OCI-LY7 (cell line): ENCODE measurements around the gene BCL11A.

Experiments
- EZH2phosphoT487 ChIP-seq: fragments of 200-600 bp; sonication (generic); IDR thresholded peaks from 2 replicates; pipeline ENCODE4 v1.6.1; 2018; ENCODE audit warnings: low read depth, borderline replicate concordance, mild to moderate bottlenecking, mixed run types, antibody characterized with exemption, low read length, moderate library complexity, mixed read lengths
- TF ChIP-seq, protein P1 (sequence below): fragments of 200-600 bp; sonication (generic); conservative IDR thresholded peaks from 2 replicates; pipeline ENCODE4 v1.5.1; 2014; ENCODE audit warnings: mild to moderate bottlenecking, antibody characterized with exemption, low read length, moderate library complexity, mixed read lengths

GRCh38 chr2:60602828-60603532, 49.5 kb upstream of the BCL11A start:
- TF ChIP-seq, protein P1, sequence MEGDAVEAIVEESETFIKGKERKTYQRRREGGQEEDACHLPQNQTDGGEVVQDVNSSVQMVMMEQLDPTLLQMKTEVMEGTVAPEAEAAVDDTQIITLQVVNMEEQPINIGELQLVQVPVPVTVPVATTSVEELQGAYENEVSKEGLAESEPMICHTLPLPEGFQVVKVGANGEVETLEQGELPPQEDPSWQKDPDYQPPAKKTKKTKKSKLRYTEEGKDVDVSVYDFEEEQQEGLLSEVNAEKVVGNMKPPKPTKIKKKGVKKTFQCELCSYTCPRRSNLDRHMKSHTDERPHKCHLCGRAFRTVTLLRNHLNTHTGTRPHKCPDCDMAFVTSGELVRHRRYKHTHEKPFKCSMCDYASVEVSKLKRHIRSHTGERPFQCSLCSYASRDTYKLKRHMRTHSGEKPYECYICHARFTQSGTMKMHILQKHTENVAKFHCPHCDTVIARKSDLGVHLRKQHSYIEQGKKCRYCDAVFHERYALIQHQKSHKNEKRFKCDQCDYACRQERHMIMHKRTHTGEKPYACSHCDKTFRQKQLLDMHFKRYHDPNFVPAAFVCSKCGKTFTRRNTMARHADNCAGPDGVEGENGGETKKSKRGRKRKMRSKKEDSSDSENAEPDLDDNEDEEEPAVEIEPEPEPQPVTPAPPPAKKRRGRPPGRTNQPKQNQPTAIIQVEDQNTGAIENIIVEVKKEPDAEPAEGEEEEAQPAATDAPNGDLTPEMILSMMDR: no peak
- TF ChIP-seq EZH2phosphoT487: no peak
